Stomach (tissue), 4 donors: Measurements from ENCODE around the gene CLSTN2.

Experiments used
- POLR2A ChIP-seq, 4 donors: fragments of 450-650 bp; IDR thresholded peaks; one replicate each; pipeline ENCODE4 v1.6.1; 2016; ENCODE audit warnings: antibody characterized with exemption in 4 of 4, control low read depth in 2 of 4, mild to moderate bottlenecking in 1 of 4, moderate library complexity in 1 of 4
- TF ChIP-seq, protein P1 (sequence below), 7 experiments: fragments of 450-650 bp in 4 of 7; fragments of 200-600 bp in 3 of 7; sonication (generic) in 3 of 7; IDR thresholded peaks; one replicate each; pipeline ENCODE4 v1.5.1; 2016 to 2019; ENCODE audit warnings: antibody characterized with exemption in 7 of 7, control low read depth in 2 of 7, mild to moderate bottlenecking in 1 of 7

DNA sequence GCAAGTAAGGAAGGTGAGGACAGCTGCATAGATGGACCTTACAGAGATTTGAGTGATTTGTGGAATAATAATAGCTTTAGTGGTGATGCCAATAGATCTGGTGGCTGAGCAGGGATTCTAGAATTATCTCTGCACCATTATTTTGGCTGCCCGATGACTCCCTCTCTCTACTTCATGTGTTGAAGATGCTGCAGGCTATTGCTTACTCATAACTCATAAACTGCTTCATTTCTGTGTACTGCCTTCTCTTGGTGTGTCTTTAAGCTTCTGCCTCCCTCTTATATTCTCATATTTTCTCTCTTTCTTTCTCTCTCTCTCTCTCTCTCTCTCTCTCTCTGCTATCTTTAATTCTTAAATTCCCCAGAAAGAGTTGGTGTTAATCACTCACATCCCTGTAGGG lies 486.9 kb downstream of the CLSTN2 start:
- TF ChIP-seq, protein P1, sequence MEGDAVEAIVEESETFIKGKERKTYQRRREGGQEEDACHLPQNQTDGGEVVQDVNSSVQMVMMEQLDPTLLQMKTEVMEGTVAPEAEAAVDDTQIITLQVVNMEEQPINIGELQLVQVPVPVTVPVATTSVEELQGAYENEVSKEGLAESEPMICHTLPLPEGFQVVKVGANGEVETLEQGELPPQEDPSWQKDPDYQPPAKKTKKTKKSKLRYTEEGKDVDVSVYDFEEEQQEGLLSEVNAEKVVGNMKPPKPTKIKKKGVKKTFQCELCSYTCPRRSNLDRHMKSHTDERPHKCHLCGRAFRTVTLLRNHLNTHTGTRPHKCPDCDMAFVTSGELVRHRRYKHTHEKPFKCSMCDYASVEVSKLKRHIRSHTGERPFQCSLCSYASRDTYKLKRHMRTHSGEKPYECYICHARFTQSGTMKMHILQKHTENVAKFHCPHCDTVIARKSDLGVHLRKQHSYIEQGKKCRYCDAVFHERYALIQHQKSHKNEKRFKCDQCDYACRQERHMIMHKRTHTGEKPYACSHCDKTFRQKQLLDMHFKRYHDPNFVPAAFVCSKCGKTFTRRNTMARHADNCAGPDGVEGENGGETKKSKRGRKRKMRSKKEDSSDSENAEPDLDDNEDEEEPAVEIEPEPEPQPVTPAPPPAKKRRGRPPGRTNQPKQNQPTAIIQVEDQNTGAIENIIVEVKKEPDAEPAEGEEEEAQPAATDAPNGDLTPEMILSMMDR (IDR thresholded peaks at IDR 0.05): no peak
- TF ChIP-seq POLR2A (IDR thresholded peaks at IDR 0.05): no peak
